Panc1 (cell line): ENCODE results near the gene THEMIS2. TPM values are rescaled to one million over a fixed set of nuclear protein-coding genes. Genes with fewer than 3 reads are reported as not detected.

Source experiments
- ATAC-seq: fragments of 200-7000 bp; cut with Tn5 transposase; 2 replicates; pipeline ENCODE4 v1.9.1; 2020; ENCODE audit warnings: mild to moderate bottlenecking, moderate library complexity
- BruUV-seq: library from RNA; stranded (reverse); fragments of 400-500 nt; replicated peaks from 2 replicates; lab custom pipeline; 2021; lab: Mats Ljungman, UMichigan
- CTCF ChIA-PET: fragments of 300-600 bp; sonication (Branson Sonifier 250); formaldehyde crosslinking; loops from one replicate; lab custom pipeline; 2022; ENCODE audit warnings: antibody characterized with exemption; lab: Charles Lee
- POLR2A ChIA-PET: fragments of 300-600 bp; sonication (Branson Sonifier 250); formaldehyde crosslinking; loops from one replicate; lab custom pipeline; 2022; ENCODE audit warnings: antibody characterized with exemption; lab: Charles Lee
- DNase-seq: peaks from one replicate; pipeline ENCODE4 v3.0.0-alpha.2; 2010; ENCODE audit warnings: low read depth, low spot score
- H3K27ac ChIP-seq: 2 replicates; pipeline ENCODE4 v1.5.1; 2011; ENCODE audit warnings: mild to moderate bottlenecking, low read length, inconsistent platforms
- H3K27me3 ChIP-seq: fragments of 200-500 bp; sonication (Bioruptor generic); 2 replicates; pipeline ENCODE4 v1.6.0; 2014; ENCODE audit warnings: low read length, inconsistent platforms; ENCODE audit not compliant: control insufficient read depth, insufficient read depth
- H3K36me3 ChIP-seq: fragments of 200-500 bp; sonication (Bioruptor generic); 2 replicates; pipeline ENCODE4 v1.5.1; 2014; ENCODE audit warnings: inconsistent platforms, mild to moderate bottlenecking, low read length, moderate library complexity; ENCODE audit not compliant: control insufficient read depth, insufficient read depth
- H3K4me1 ChIP-seq: 2 replicates; pipeline ENCODE4 v1.5.1; 2011; ENCODE audit warnings: inconsistent platforms, mild to moderate bottlenecking, low read length, moderate library complexity; ENCODE audit not compliant: control insufficient read depth, insufficient read depth
- H3K4me3 ChIP-seq, 2 experiments: 2 replicates each; pipeline ENCODE4 v1.5.1; 2011 to 2012; ENCODE audit warnings: low read depth in 2 of 2, low read length in 2 of 2, mild to moderate bottlenecking in 2 of 2, inconsistent platforms in 1 of 2, moderate library complexity in 1 of 2
- H3K9me3 ChIP-seq: fragments of 200-500 bp; sonication (Bioruptor generic); 2 replicates; pipeline ENCODE4 v1.5.1; 2014; ENCODE audit warnings: low read depth, mild to moderate bottlenecking, inconsistent platforms, low read length, moderate library complexity; ENCODE audit not compliant: control insufficient read depth, insufficient read depth
- POLR2AphosphoS5 ChIP-seq: IDR thresholded peaks from 2 replicates; pipeline ENCODE4 v1.6.1; 2012; ENCODE audit warnings: mild to moderate bottlenecking, low read depth, low read length, moderate library complexity
- SIN3A ChIP-seq: IDR thresholded peaks from 2 replicates; pipeline ENCODE4 v1.6.1; 2012; ENCODE audit warnings: low read depth, mild to moderate bottlenecking, low read length, moderate library complexity, borderline replicate concordance; ENCODE audit not compliant: insufficient read depth
- TCF7L2 ChIP-seq: IDR thresholded peaks from 2 replicates; pipeline ENCODE4 v1.6.1; 2011; ENCODE audit warnings: mild to moderate bottlenecking, low read depth, low read length, inconsistent platforms
- in situ Hi-C: cut with HindIII; loops from 2 replicates; pipeline ENCODE4 v1.10.0; 2016; ENCODE audit warnings: low sequenced_read_pairs, low pct_unique_long_range_greater_than_20kb
- intact Hi-C: fragments of 100-400 bp; cut with micrococcal nuclease; formaldehyde crosslinking; loops from one replicate; pipeline ENCODE4 v1.10.0; 2022; ENCODE audit not compliant: unreplicated experiment
- total RNA-seq: library from RNA; stranded (reverse); gene quantifications from one replicate; pipeline ENCODE4 v1.2.1, GENCODE V29; 2021; ENCODE audit not compliant: unreplicated experiment
- TF ChIP-seq, protein P1 (sequence below): fragments of 450-650 bp; IDR thresholded peaks from 2 replicates; pipeline ENCODE4 v1.5.1; 2017; ENCODE audit warnings: mild to moderate bottlenecking
- TF ChIP-seq, protein P2 (sequence below), 2 experiments: IDR thresholded peaks; 2 replicates each; pipeline ENCODE4 v1.6.1; 2011 to 2012; ENCODE audit warnings: low read depth in 2 of 2, control low read depth in 1 of 2, low read length in 1 of 2, mild to moderate bottlenecking in 1 of 2, moderate library complexity in 1 of 2; ENCODE audit not compliant: insufficient read depth in 1 of 2

The THEMIS2 gene
- total RNA-seq, 1 experiment from 2014 or later, result 4.2 TPM

DNA sequence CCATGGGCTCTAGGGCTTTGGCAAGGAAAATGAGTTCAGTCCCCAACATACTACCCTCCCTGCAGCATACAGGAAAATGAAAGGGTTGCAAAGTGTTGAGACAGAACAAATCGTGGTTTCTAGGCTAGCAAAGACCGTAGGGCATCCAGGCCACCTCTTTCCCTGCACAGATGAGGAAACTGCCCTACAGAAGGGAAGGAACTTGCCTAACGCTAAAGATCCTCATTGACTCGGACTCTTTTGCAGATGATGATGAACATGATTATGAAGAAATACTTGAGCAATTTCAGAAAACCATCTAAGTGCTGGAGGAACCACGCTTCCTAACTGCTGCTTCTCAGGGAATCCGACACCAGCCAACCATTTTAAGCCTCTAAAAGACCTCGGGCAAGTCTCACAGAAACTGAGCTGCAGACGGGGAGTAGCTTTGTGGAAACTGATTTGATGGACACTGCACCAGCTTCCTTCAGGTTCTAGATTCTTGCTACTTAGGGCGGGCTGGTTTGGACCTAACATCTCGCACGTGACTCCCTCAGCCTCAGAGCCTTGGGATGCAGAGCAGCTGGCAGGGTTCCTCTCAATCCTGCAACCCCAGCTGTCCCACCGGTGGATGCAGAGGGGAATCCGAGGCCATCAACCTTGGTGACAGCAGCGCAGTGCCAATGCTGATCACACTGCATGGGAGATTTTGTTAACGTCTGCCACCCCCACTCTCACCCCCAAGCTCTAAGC is 13.4 kb downstream of the THEMIS2 start:
- H3K27ac ChIP-seq, result no peak overlapping the region
- intact Hi-C loops, result no loop called here
- no peak overlapping the region for H3K4me3 ChIP-seq
- H3K4me1 ChIP-seq, result no peaks in the 10 kb centered on the region
- no peaks in the 10 kb centered on the region for H3K36me3 ChIP-seq
- CTCF ChIA-PET, result no interaction called here
- no peaks in the 10 kb centered on the region for H3K9me3 ChIP-seq
- ATAC-seq, result no peak
- no TSS peak for BruUV-seq
- DNase-seq, result no peak
- TF ChIP-seq, protein P1, sequence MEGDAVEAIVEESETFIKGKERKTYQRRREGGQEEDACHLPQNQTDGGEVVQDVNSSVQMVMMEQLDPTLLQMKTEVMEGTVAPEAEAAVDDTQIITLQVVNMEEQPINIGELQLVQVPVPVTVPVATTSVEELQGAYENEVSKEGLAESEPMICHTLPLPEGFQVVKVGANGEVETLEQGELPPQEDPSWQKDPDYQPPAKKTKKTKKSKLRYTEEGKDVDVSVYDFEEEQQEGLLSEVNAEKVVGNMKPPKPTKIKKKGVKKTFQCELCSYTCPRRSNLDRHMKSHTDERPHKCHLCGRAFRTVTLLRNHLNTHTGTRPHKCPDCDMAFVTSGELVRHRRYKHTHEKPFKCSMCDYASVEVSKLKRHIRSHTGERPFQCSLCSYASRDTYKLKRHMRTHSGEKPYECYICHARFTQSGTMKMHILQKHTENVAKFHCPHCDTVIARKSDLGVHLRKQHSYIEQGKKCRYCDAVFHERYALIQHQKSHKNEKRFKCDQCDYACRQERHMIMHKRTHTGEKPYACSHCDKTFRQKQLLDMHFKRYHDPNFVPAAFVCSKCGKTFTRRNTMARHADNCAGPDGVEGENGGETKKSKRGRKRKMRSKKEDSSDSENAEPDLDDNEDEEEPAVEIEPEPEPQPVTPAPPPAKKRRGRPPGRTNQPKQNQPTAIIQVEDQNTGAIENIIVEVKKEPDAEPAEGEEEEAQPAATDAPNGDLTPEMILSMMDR, result no peak
- TF ChIP-seq TCF7L2 (no peak), POLR2AphosphoS5 (no peak), SIN3A (no peak)
- TF ChIP-seq, protein P2, sequence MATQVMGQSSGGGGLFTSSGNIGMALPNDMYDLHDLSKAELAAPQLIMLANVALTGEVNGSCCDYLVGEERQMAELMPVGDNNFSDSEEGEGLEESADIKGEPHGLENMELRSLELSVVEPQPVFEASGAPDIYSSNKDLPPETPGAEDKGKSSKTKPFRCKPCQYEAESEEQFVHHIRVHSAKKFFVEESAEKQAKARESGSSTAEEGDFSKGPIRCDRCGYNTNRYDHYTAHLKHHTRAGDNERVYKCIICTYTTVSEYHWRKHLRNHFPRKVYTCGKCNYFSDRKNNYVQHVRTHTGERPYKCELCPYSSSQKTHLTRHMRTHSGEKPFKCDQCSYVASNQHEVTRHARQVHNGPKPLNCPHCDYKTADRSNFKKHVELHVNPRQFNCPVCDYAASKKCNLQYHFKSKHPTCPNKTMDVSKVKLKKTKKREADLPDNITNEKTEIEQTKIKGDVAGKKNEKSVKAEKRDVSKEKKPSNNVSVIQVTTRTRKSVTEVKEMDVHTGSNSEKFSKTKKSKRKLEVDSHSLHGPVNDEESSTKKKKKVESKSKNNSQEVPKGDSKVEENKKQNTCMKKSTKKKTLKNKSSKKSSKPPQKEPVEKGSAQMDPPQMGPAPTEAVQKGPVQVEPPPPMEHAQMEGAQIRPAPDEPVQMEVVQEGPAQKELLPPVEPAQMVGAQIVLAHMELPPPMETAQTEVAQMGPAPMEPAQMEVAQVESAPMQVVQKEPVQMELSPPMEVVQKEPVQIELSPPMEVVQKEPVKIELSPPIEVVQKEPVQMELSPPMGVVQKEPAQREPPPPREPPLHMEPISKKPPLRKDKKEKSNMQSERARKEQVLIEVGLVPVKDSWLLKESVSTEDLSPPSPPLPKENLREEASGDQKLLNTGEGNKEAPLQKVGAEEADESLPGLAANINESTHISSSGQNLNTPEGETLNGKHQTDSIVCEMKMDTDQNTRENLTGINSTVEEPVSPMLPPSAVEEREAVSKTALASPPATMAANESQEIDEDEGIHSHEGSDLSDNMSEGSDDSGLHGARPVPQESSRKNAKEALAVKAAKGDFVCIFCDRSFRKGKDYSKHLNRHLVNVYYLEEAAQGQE (IDR thresholded peaks at IDR 0.05; ENCODE audit: insufficient read depth in 1 of 2, low read depth in 2 of 2, low read length in 1 of 2), result no peak
- in situ Hi-C loops, result no loop called here
- H3K27me3 ChIP-seq, result no peaks in the 10 kb centered on the region
- POLR2A ChIA-PET, result interaction anchor here (0.5 kb wide), 1 partner anchor 385 kb away, joined by 4 read pairs; no protein-coding TSS in a partner anchor

GRCh38 chr1:27886353-27886679 is 14.0 kb downstream of the THEMIS2 start:
- CTCF ChIA-PET, result no interaction called here
- POLR2A ChIA-PET, result interaction anchor here (0.5 kb wide), 1 partner anchor 384 kb away, joined by 4 read pairs; no protein-coding TSS in a partner anchor
- in situ Hi-C loops, result no loop called here
- intact Hi-C loops, result no loop called here
- no peak for ATAC-seq
- Histone ChIP-seq H3K9me3 (no peaks in the 10 kb centered on the region), H3K4me1 (no peaks in the 10 kb centered on the region), H3K4me3 (no peak overlapping the region), H3K27me3 (no peaks in the 10 kb centered on the region), H3K27ac (no peak overlapping the region), H3K36me3 (no peaks in the 10 kb centered on the region; the same call in 1 of the 2 replicates)
- no TSS peak for BruUV-seq
- TF ChIP-seq, protein P2 (IDR thresholded peaks at IDR 0.05; ENCODE audit: insufficient read depth in 1 of 2, low read depth in 2 of 2, low read length in 1 of 2), result no peak
- TF ChIP-seq TCF7L2, result no peak
- TF ChIP-seq SIN3A, result no peak
- TF ChIP-seq, protein P1, result no peak
- TF ChIP-seq POLR2AphosphoS5, result no peak
- DNase-seq, result no peak
